OCI-M1 (cell line): Measurements from ENCODE around the gene TMSB4X.
"Not testable (repeated sequence)": the region's sequence is repeated elsewhere in the genome, so short reads cannot be mapped to it uniquely, and the experiment has no call there.

ENCODE experiments used
- DNase-seq: peaks from one replicate; lab custom pipeline; 2025; lab: John Stamatoyannopoulos, UW

The TMSB4X gene

DNA sequence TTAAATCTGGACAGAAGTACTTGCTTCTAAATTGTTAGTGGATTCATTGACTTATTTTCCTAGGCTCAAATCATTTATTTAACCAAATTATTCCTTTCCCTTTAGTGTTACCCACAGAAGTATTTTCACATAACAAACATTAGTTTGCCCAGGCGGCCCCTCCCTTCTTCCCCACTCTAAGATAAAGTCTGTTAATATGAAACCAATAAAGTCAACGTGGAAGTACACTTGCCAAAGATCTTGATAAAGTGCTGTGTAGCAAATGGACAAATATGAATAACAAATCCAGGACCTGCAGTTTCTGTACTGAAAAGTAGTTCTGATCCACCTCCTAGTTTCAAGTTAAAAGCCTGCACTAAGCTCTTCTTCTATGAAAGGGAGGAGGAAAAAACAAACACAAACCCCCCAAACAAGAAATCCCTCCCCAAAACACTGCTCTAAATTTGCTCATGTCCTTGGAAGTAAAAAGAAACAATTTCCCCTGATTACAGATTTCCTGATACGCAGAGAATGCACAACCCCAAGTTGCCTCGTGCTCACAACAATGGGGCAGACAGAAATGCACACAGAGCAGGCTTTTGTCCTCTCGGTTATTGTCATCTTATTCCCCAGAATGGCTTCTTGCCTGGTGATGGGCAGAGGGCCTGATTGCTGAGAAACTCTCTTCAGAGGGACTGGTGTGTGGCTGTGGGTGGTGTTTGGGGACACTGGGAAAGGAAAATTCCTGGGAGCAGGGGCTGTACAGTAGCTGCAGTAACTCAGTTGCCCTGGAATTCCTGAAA lies 23.2 kb downstream of the TMSB4X start:
- DNase-seq, result peak; percentile 17

DNA sequence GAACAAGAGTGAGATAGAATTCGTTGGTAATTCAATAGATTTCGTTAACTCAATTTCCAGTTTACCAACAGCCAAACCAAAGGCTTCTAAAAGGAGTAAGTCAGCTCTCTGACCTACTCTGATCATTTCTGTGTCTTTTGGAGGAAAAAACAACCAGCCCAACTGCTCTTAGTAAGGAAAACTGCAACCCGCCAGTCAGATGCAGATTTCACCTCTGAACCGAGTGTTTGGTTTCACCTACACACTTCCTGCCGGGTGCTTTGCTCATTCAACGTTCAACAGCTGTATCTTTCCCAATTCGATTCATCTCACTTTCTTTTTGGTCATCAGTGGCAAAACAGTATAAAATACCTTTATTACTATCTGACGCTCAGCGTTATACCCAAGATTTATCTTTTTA lies 24.5 kb downstream of the TMSB4X start:
- DNase-seq, result no peak

DNA sequence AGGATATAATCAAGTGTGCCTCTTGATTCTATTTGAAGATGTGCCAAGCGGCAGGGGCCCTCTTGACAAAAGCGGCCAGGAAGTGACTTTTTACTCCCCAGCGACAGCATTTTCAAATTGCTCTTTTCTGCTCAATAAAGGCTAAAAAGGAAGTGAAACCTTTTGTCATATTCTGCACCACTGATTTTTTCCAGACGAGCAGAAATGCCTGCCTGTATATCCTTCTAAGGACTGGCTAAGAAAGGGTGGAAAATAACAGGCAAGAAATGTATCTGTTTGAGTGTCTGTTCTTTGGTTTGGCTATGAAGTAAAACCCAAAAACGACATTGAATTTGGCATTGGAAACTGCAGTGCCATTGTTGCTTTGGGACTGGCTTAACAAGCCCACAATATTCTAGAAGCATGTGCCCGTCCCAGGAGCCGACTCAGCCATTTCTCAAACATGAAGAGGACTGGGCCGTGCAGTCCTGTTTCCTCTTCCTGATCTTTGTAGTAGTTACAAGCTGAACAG lies 25.4 kb downstream of the TMSB4X start:
- no peak for DNase-seq

DNA sequence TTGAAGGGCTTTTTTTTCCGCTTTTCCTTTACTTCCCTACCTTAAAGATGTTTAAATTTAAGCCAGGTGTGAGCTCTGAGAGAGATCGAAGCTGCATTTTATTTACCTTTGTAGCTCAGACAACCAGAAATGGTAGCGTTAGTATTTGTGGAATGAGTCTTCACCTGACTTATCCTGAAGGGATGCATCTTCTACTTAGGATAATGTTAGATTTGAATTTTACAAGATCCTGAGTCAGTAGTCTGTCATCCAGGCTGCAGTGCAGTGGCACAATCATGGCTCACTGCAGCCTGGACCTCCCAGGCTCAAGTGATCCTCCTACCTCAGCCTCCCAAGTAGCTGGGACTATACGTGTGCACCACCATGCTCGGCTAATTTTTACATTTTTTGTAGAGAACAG lies 26.2 kb downstream of the TMSB4X start:
- DNase-seq, result no peak

DNA sequence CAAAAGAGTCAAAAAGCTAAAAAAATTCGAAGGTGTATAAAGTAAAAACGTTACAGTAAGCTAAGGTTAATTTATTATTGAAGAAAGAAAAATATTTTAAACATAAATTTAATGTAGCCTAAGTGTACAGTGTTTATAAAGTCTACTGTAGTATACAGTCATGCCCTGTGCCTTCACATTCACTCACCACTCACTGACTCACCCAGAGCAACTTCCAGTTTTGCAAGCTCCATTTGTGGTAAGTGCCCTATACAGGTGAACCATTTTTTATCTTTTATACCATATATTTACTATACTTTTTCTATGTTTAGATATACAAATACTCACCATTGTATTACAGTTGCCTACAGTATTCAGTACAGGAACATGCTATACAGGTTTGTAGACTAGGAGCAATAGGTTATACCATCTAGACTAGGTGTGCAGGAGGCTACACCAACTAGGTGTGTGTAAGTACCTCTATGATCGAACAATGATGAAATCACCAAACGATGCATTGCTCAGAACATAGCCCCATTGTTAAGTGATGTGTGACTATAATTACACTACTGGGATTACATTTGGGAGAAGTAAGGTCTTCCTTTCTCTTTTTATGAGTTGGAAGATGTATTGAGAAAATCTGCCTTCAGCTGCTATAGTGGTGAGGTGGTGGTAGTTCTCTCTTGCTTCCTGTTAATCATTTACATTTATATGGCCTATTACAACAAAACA lies 27.2 kb downstream of the TMSB4X start:
- no peak for DNase-seq

DNA sequence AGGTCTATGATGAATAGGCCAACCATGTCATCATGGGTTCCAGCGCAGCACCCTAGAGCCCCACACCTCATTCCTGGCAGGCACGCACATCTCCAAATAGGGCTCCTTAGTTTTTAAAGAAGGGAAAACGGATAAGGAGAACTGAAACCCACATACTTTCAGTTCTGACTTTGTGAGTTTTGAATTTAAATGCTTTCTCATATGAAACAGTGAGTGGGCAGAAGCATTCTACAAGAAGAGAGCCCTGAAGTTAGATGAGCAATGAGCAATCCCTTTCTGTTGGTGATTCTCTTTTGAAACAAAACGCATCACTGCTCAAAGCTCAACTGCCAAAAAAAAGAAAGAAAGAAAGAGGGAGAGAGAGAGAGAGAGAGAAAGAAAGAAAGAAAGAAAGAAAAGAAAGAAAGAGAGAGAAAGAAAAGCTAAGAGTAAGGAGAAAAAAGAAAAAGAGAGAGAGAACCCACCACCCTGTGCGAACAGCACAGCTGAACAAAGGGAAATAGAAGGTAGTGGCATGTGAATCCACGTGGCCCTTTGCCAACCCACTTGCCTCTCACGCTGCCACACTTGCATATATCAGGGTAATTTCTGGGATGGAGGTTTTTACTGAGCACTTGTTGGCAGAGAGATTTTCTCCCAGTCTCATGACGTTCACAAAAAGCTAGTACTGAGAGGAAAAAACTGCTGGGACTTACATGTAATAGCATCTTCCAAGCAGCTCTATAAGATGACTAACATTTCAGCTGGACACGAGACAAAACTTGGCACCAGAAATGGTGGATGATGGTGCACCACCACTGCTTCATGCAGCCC lies 31.0 kb downstream of the TMSB4X start:
- no peak for DNase-seq

DNA sequence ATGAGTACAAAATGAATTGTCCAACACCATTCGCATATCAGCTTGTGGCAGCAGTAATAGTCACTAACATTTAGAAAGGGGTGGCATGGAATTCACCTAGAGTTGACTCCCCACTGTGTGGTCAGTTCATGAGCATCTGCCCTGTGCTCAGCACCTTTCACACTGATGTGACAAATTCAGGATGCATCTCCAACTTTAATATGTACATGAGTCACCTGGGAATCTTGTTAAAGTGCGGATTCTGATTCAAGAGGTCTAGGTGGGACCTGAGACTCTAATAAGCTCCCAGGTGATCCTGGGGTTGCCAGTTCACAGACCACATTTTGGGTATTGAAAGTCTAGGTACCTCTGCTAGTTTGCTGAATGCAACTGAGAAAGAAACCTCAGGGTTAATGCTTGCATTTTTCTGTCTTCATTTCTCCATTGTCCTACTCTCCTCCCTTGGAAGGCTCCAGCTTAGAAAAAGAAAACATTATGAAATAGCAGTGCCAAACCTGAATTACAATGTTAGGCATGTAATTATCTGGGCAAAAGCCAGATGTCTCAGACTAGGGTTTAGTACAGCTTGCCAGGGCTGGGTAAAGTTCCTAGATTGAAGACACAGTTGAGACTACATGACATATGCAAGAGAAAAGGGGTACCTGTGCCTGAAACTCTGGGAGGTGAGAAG lies 32.7 kb downstream of the TMSB4X start:
- no peak for DNase-seq

DNA sequence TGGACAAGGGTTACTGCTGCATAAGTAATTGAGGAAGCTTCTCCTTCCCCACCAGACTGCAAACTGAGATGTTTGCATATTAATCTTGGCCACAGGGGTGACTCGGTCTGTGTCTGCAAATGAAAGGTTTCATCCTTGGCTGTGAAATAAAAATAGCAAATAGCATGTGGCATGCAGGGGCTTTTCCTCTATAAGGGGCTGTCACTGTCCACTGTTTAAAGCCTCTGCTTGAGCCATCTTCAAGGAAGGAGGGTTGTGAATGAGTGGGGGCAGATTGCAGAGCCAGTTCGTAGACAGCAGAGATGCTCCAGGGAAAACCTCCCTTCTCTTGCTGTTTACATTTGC lies 33.3 kb downstream of the TMSB4X start:
- DNase-seq, result peak; percentile 5

DNA sequence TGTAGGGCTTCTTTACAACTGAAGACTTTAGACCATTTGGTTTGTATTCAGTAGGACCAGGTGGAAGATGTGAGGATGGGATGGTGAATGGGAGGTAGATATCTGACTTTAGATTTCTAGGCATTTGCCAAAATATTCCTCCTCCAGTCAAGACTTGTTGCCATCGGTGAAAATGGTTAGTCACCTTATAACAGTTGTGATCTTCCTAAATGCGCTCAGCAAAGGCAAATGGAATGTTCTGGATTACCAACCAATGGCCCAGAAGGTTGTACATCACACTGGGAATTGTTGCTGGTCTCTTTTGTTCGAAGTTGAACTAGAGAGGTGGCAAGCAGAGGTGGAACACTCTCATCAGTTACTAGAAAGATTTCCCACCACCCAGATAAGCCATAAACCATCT lies 33.9 kb downstream of the TMSB4X start:
- DNase-seq, result no peak

DNA sequence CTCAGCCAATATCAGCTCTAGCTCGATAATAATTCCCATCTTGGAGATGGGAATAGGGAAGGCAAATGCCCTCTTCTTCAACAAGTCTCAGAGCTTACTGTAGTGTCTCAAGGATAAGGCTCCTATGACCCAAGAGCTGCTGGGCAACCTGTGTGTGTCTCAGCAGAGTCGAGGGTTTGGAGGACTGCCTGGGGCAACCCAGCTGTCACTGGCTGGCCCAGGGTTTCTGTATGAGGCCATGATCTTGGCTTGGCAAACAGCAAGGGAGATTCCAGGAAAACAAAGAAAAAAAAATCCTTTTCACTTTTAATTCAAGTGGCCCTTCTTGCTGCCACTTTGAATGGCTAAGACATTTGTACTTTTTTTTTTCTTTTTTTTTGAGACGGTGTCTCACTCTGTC lies 34.4 kb downstream of the TMSB4X start:
- no peak for DNase-seq

DNA sequence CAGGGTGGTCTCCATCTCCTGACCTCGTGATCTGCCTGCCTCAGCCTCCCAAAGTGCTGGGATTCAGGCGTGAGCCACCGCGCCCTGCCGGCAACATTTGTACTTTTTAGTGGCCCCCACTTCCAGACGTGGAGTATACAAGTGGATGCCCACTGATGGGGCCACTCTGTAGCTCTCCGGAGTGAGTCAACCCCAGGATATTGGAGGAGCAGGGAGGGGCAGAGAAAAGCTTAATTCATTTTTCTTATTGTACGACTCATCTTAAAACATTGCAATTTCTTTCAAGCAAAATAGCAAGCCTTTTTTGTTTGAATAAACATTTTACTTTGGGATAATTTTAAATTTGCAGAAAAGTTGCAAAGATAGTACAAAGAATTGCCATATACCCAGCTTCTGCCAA lies 34.9 kb downstream of the TMSB4X start:
- no peak for DNase-seq

DNA sequence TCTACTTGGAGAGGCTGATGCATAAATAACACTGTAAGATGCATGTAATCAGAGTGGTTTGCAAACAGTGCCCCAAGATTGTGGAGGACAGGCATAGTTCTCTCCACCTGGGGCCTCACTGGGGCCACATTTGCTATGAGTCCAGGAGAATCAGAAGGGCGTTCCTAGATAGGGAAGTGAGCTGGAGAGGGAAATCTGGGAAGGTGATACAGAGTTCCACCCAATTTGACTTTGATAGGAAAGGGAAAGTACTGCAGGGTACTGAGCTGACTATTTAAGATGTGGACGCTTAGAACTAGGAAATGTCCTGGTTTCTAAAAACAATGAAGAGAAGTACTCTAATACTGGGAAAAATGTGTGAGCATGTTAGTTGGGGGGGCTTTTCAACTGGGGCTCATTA lies 35.6 kb downstream of the TMSB4X start:
- DNase-seq, result no peak

DNA sequence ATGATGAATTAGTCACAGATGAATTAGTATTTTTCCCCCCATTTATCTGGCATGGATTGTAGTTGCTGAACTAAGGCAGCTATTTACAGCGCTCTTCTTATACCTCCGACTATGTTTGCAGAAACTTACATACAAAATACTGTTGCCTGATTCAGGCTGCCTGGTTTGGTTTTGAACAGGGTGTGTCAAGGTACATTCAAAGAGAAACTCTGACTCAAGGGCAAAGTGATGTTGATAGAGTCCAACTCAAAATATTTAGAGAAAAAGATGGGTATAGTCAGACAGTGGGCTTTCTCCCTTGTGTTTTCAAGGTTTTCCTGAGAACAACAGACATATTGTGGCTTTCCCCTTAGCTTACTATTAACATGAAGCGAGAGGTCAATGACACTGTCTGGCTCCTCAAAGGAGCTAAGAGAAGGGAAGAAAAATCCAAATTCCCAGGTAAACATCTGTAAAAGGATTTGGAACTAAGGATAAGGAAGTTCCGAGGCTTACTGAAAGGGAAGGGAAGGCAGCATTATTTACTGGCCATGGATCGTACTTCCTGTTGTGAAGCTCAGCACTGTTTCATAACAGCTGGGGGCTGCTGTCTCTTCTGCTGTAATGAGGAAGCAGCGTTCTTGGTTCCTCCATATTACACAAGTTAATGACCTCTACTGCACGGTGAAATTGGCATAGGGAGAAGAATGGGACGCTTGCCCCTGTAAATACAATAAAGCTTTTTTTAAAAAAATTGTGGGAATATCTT lies 38.6 kb downstream of the TMSB4X start:
- DNase-seq, result peak; percentile 63

DNA sequence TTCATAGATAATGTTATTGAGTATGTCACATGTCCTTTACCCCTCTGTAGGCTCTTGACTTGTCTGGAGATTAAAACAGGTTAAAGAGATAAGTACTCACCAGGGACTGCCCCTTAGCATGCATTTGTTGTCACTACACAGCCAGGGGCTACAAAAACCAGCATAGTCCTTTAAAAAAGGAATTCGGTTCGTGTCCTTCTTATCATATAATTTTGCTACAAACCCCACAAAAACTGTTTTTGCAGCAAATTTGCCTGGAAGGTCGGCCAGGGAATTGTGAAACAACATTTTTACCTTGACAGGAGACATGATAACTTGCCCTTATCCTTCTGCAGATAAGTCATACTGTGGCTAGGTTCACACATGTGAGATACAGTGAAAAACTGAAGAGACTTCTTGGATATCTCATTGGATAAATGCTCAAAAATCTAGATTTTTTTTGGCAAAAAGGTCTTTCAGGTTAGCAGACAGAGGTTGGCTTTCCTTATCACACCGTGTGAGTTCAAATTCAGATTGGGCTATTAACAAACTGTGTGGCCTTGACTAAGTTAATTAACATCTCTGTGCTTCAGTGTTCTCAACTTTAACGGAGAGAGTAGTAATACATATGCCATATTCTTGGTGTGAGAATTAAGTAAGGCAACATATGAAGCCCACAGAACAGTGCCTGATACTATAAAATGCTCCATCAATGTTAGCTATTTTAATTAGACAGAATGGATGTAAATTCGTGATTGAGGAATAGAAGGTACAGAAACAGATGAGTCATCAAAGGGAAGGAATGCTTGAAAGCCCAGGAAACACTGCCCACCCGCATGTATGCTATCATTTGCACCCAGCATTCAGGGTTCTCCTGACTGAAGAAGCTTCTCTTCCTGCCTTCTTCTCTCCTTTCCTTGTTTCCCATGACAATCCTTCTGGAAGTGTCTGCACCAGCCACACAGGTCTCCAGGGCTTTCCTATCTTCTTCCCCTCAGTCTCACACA lies 39.5 kb downstream of the TMSB4X start:
- DNase-seq, result peak; percentile 61

DNA sequence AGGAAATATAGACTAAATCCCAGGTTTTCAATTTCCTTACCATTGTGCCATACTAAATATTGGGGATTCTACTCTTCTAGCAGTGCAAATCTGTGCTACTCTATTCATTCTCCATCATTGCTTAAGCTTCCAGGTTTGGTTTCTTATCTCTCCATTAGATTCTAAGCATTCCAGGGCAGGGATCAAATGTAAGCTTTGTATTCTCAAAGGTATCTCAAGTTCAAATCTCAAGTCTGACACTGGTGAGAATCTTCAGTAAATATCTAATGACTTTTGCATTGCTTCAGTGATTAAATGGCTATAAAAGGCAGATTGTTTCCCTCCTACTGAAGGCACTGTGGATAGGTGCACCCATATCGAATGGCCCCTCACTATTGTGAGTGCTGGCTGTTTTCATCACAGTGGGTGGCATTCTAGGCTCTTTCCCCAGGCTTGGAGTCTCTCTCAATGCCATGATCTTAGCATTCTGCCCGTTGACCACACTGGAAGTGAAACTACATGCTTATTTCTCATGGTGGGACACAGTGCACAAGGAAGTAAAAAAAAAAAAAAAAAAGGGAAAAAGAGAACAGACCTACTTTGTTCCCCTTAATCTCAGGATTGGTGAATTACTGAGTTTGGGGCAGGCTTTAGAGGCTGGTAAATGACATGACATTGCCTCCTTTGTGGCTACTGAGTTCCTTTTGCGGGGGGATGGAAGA lies 40.8 kb downstream of the TMSB4X start:
- no peak for DNase-seq

DNA sequence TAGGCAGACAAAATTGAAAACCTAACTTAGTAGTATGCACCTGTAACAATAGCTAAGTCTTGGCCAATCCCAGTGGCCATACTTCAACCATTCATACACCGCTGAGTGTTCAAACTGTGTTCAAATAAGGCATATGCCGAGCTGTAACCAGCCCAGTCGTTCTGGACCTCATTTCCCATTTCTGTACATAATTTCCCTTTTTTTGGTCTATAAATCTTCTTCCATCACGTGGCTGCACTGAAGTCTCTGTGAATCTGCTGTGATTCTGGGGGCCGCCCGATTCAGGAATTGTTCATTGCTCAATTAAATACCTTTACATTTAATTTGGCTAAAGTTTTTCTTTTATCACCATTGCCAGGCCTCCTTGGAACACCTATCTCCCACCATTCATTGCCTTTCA lies 41.8 kb downstream of the TMSB4X start:
- DNase-seq, result not testable (repeated sequence)

DNA sequence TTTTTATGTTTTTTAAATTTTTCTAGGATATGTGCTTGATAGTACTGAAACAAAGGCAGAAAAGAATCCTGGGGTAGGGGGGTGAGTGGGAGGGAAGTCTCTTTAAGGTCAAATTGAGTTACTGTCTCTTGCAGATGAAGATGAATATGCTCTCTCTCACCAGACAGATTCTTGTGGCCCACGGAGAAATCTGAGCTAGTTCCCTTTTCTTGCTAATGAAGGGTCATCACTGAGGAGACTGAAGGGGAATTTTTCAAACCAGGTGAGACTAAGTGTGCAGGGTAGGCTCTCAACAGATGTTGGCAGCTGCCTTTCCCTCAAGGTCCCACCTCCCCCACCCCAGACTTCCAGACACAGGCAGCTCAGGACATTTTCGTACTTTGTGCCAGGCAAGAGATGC lies 48.0 kb downstream of the TMSB4X start:
- peak; percentile 1 for DNase-seq

DNA sequence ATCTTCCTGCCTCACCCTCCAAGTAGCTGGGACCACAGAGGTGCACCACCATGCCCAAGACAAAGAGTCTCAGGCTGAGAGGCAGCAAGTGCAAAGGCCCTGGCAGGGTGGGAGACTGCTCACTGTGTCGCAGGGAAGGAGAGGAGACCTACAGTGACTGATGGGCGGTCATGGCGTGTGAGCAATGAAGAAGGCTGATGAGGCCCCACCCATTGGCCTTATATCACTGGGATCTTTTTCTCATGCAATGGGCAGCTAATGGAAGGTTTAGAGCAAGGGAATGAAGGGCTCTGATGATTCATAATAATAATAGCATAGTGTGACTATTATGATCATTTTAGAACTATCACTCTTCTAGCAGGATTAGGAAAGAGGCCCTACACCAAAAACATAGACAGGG lies 48.7 kb downstream of the TMSB4X start:
- DNase-seq, result no peak

DNA sequence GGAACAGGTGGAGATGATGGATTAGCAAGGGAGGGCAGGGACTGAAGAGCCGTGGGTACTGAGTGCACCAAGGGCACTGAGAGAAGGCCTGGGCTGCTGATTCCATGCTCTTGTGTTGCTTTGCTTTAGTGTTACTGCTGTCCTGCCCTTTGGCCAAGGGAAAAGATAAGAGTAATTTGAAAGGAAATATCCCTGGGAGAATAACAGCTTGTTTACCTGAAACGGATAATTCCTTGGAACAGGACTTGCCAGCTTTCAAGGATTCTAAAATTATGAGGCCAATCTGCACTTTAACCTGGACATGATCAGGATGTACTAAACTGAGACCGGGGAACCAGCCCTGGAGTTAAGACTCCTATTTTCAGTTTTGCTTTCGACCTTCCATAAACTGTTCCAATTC lies 49.1 kb downstream of the TMSB4X start:
- no peak for DNase-seq

DNA sequence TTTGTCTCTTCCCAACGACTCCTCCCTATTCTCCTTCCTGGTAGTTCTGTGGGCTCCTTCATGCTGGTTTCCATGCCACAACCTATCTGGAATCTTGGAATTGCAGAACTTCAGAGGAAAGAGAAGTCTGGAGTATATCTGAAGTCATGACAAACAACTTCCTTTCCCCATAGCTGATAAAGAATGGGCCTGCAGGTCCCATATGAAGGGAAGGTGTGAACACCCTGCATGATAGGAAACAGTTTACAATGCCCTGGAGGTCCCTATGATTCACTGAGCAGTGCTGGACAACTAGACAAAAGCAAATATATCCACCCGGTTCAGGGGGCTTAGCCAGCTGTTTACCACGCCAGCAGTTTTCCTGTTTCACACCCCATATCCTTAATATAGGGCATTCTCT lies 50.1 kb downstream of the TMSB4X start:
- DNase-seq, result no peak
